ENCODE results near the gene LNX2. TPM values are rescaled to one million over a fixed set of nuclear protein-coding genes. Genes with fewer than 3 reads are reported as not detected.

LNX2 gene
- total RNA-seq, 3 donors from 2014 or later = 5.9 to 19.3 (median 19.2) TPM

- Histone ChIP-seq H3K27me3 (no peaks in the 10 kb centered on the region), H3K9me3 (no peaks in the 10 kb centered on the region), H3K4me1 (no peaks in the 10 kb centered on the region), H3K27ac (no peak overlapping the region), H3K4me3 (no peak overlapping the region), H3K36me3 (peaks cover 1% of the 10 kb centered on the region)
- TF ChIP-seq POLR2AphosphoS5 (IDR thresholded peaks at IDR 0.05) (no peak), POLR2A (IDR thresholded peaks at IDR 0.05) (no peak), CTCF (IDR thresholded peaks at IDR 0.05) (no peak)
- intact Hi-C loops (cut with DNase I; ENCODE audit: low total_unique reads) = no loop called here
- DNase-seq (ENCODE audit: low spot score in 2 of 2) = no peak
Observed at GRCh38 chr13:27572234-27572901, 48.0 kb downstream of the LNX2 start.

- TF ChIP-seq POLR2A (IDR thresholded peaks at IDR 0.05) = no peak
- no peak for TF ChIP-seq CTCF (IDR thresholded peaks at IDR 0.05)
- TF ChIP-seq POLR2AphosphoS5 (IDR thresholded peaks at IDR 0.05) = no peak
- H3K9me3 ChIP-seq = no peaks in the 10 kb centered on the region
- no peak for DNase-seq (ENCODE audit: low spot score in 2 of 2)
- H3K27ac ChIP-seq = no peak overlapping the region
- intact Hi-C loops (cut with DNase I; ENCODE audit: low total_unique reads) = no loop called here
- no peaks in the 10 kb centered on the region for H3K4me1 ChIP-seq
- no peaks in the 10 kb centered on the region for H3K27me3 ChIP-seq
- H3K4me3 ChIP-seq = no peak overlapping the region
- peaks cover 5% of the 10 kb centered on the region for H3K36me3 ChIP-seq
Observed at GRCh38 chr13:27570906-27571305, 49.4 kb downstream of the LNX2 start.

- peaks cover 5% of the 10 kb centered on the region for H3K36me3 ChIP-seq
- H3K27me3 ChIP-seq = no peaks in the 10 kb centered on the region
- intact Hi-C loops (cut with DNase I; ENCODE audit: low total_unique reads) = loop anchor here (10.0 kb wide), 1 partner anchor 635 kb away; no protein-coding TSS in a partner anchor
Observed at GRCh38 chr13:27569405-27569804, 50.9 kb downstream of the LNX2 start.

GRCh38 chr13:27565818-27566217 lies 54.5 kb downstream of the LNX2 start:
- H3K27me3 ChIP-seq = no peaks in the 10 kb centered on the region
- no peak overlapping the region for H3K4me3 ChIP-seq
- TF ChIP-seq POLR2A (IDR thresholded peaks at IDR 0.05) (no peak), CTCF (IDR thresholded peaks at IDR 0.05) (no peak)
- no peak for DNase-seq (ENCODE audit: low spot score in 2 of 2)
- peaks cover 5% of the 10 kb centered on the region for H3K36me3 ChIP-seq
- H3K27ac ChIP-seq = no peak overlapping the region
- intact Hi-C loops (cut with DNase I; ENCODE audit: low total_unique reads) = loop anchor here (10.0 kb wide), 1 partner anchor 639 kb away; no protein-coding TSS in a partner anchor
- H3K4me1 ChIP-seq = no peaks in the 10 kb centered on the region
- no peaks in the 10 kb centered on the region for H3K9me3 ChIP-seq

More at GRCh38 chr13:27569405-27569804, 50.9 kb downstream of the LNX2 start:
- H3K27ac ChIP-seq = no peak overlapping the region
- no peaks in the 10 kb centered on the region for H3K9me3 ChIP-seq
- H3K4me3 ChIP-seq = no peak overlapping the region
- no peak for DNase-seq (ENCODE audit: low spot score in 2 of 2)
- TF ChIP-seq POLR2AphosphoS5 (IDR thresholded peaks at IDR 0.05) (no peak), CTCF (IDR thresholded peaks at IDR 0.05) (no peak), POLR2A (IDR thresholded peaks at IDR 0.05) (no peak)
- no peaks in the 10 kb centered on the region for H3K4me1 ChIP-seq

- H3K36me3 ChIP-seq = peaks cover 5% of the 10 kb centered on the region
- no peaks in the 10 kb centered on the region for H3K9me3 ChIP-seq
- H3K4me3 ChIP-seq = no peak overlapping the region
- H3K27ac ChIP-seq = no peak overlapping the region
- no peak for DNase-seq (ENCODE audit: low spot score in 2 of 2)
- no peaks in the 10 kb centered on the region for H3K4me1 ChIP-seq
- no peak for TF ChIP-seq POLR2A (IDR thresholded peaks at IDR 0.05)
- TF ChIP-seq POLR2AphosphoS5 (IDR thresholded peaks at IDR 0.05) = no peak
- no peak for TF ChIP-seq CTCF (IDR thresholded peaks at IDR 0.05)
- intact Hi-C loops (cut with DNase I; ENCODE audit: low total_unique reads) = loop anchor here (10.0 kb wide), 1 partner anchor 642 kb away; no protein-coding TSS in a partner anchor
- H3K27me3 ChIP-seq = no peaks in the 10 kb centered on the region
Observed at GRCh38 chr13:27562457-27562856, 57.9 kb downstream of the LNX2 start.

Data from breast epithelium (tissue), 4 donors.